B cell (primary cell): ENCODE measurements around the gene ZDHHC14. TPM values are rescaled to one million over a fixed set of nuclear protein-coding genes. Genes with fewer than 3 reads are reported as not detected.

Experiments used
- ATAC-seq: fragments of 200-7000 bp; cut with Tn5 transposase; one replicate; pipeline ENCODE4 v1.10.0; 2021; ENCODE audit warnings: low read depth, mild to moderate bottlenecking, moderate number of reproducible peaks, moderate library complexity
- CTCF ChIA-PET: fragments of 350-600 bp; sonication (Branson Sonifier 250); formaldehyde crosslinking; loops from one replicate; lab custom pipeline; 2021; ENCODE audit warnings: antibody characterized with exemption, inconsistent platforms; lab: Charles Lee
- POLR2A ChIA-PET: fragments of 350-600 bp; sonication (Branson Sonifier 250); formaldehyde crosslinking; loops from one replicate; lab custom pipeline; 2021; ENCODE audit warnings: antibody characterized with exemption; lab: Charles Lee
- DNase-seq: peaks from one replicate; pipeline ENCODE4 v3.0.0; 2013
- H2AFZ ChIP-seq: 2 replicates; pipeline ENCODE4 v1.6.1; 2012; ENCODE audit warnings: mild to moderate bottlenecking, low read depth, low read length; ENCODE audit not compliant: insufficient read depth, poor library complexity, severe bottlenecking
- H3K27ac ChIP-seq, 2 donors: 1 replicate in 1 of 2; 2 replicates in 1 of 2; pipeline ENCODE4 v1.5.1; 2012 to 2013; ENCODE audit warnings: low read length in 2 of 2, mild to moderate bottlenecking in 2 of 2, moderate library complexity in 1 of 2
- H3K27me3 ChIP-seq, 4 experiments: fragments of 200-600 bp in 1 of 4; sonication (generic) in 1 of 4; replicated peaks in 1 of 4; 1 replicate in 2 of 4; 2 replicates in 2 of 4; pipeline versions ENCODE4 v1.6.1 to v1.7.0; 2013 to 2016; ENCODE audit warnings: low read length in 3 of 4, mild to moderate bottlenecking in 2 of 4, mixed read lengths in 1 of 4, moderate library complexity in 1 of 4; ENCODE audit not compliant: insufficient read depth in 4 of 4, control insufficient read depth in 3 of 4; ENCODE audit errors: control extremely low read depth in 1 of 4
- H3K36me3 ChIP-seq, 2 experiments: replicated peaks in 1 of 2; 1 replicate in 1 of 2; 2 replicates in 1 of 2; pipeline versions ENCODE4 v1.6.1 to v1.7.1; 2013; ENCODE audit warnings: low read length in 1 of 2; ENCODE audit not compliant: insufficient read depth in 2 of 2, control insufficient read depth in 1 of 2; ENCODE audit errors: control extremely low read depth in 1 of 2, extremely low read depth in 1 of 2
- H3K4me1 ChIP-seq, 2 donors: fragments of 200-600 bp in 1 of 2; sonication (generic) in 1 of 2; 1 replicate in 1 of 2; 2 replicates in 1 of 2; pipeline versions ENCODE4 v1.5.1 to v1.6.1; 2013 to 2017; ENCODE audit warnings: low read length in 2 of 2; ENCODE audit not compliant: control insufficient read depth in 2 of 2, insufficient read depth in 2 of 2
- H3K4me2 ChIP-seq: replicated peaks from 2 replicates; pipeline ENCODE3; 2012; ENCODE audit warnings: mild to moderate bottlenecking, low read depth, low read length; ENCODE audit not compliant: poor library complexity, severe bottlenecking
- H3K4me3 ChIP-seq, 5 experiments: fragments of 200-600 bp in 1 of 5; sonication (generic) in 1 of 5; 1 replicate in 3 of 5; 2 replicates in 2 of 5; pipeline versions ENCODE4 v1.5.1 to v1.7.0; 2011 to 2016; ENCODE audit warnings: low read length in 4 of 5, mild to moderate bottlenecking in 4 of 5, low read depth in 2 of 5, control low read depth in 1 of 5, moderate library complexity in 1 of 5; ENCODE audit not compliant: insufficient read depth in 1 of 5; ENCODE audit errors: control extremely low read depth in 1 of 5, extremely low read depth in 1 of 5
- H3K79me2 ChIP-seq: fragments of 200-600 bp; sonication (generic); one replicate; pipeline ENCODE4 v1.6.0; 2016; ENCODE audit warnings: low read length; ENCODE audit not compliant: control insufficient read depth, insufficient read depth
- H3K9ac ChIP-seq: fragments of 200-600 bp; sonication (generic); 2 replicates; pipeline ENCODE4 v1.6.1; 2017; ENCODE audit warnings: mild to moderate bottlenecking, low read length, moderate library complexity
- H3K9me3 ChIP-seq, 3 donors: one replicate each; pipeline versions ENCODE4 v1.6.1 to v1.7.1; 2013; ENCODE audit warnings: low read length in 2 of 3; ENCODE audit not compliant: control insufficient read depth in 2 of 3, insufficient read depth in 1 of 3; ENCODE audit errors: control extremely low read depth in 1 of 3
- H4K20me1 ChIP-seq: 2 replicates; pipeline ENCODE4 v1.6.0; 2012; ENCODE audit warnings: mild to moderate bottlenecking, low read length; ENCODE audit not compliant: insufficient read depth, control insufficient read depth, poor library complexity, severe bottlenecking
- H3K27ac Mint-ChIP-seq: one replicate; pipeline ENCODE4 v1.8.0; 2021; ENCODE audit warnings: mixed read lengths
- H3K27me3 Mint-ChIP-seq: one replicate; pipeline ENCODE4 v1.8.0; 2021; ENCODE audit warnings: mixed read lengths
- H3K4me1 Mint-ChIP-seq: one replicate; pipeline ENCODE4 v1.8.0; 2021; ENCODE audit warnings: mixed read lengths
- H3K4me3 Mint-ChIP-seq: one replicate; pipeline ENCODE4 v1.8.0; 2021; ENCODE audit warnings: mixed read lengths
- H3K9me3 Mint-ChIP-seq: one replicate; pipeline ENCODE4 v1.8.0; 2022; ENCODE audit warnings: mixed read lengths; ENCODE audit not compliant: insufficient read depth
- CTCF ChIP-seq: fragments of 200-600 bp; IDR thresholded peaks from one replicate; pipeline ENCODE4 v1.8.0; 2022; ENCODE audit warnings: antibody characterized with exemption, mild to moderate bottlenecking
- EZH2 ChIP-seq: IDR thresholded peaks from 2 replicates; pipeline ENCODE4 v1.6.1; 2012; ENCODE audit warnings: borderline replicate concordance, low read depth, mild to moderate bottlenecking, moderate library complexity, low read length; ENCODE audit not compliant: insufficient read depth, poor library complexity, severe bottlenecking
- WGBS: methylation state at CpG from one replicate; pipeline ENCODE4 v1.1.5; 2013; ENCODE audit warnings: missing lambda C conversion rate; ENCODE audit not compliant: insufficient coverage; 5-methylcytosine and 5-hydroxymethylcytosine counted together
- intact Hi-C: fragments of 100-400 bp; cut with micrococcal nuclease; formaldehyde crosslinking; loops from one replicate; pipeline ENCODE4 v1.10.0; 2022
- polyA plus RNA-seq: library from polyadenylated mRNA; depleted of rRNA; stranded (reverse); fragments of >200 nt; gene quantifications from 2 replicates; pipeline ENCODE4 v1.2.3, GENCODE V29; 2012
- total RNA-seq, 2 donors: library from RNA; stranded (reverse); fragments of 120-200 nt in 1 of 2; gene quantifications; 1 replicate in 1 of 2; 2 replicates in 1 of 2; pipeline versions ENCODE4 v1.2.3 to v1.2.4, GENCODE V29; 2013 to 2022

The ZDHHC14 gene
- total and polyA plus RNA-seq, 2 donors (not counting 1 experiment from before 2014, with no cell fraction given): 8.8 to 50.4 TPM

DNA sequence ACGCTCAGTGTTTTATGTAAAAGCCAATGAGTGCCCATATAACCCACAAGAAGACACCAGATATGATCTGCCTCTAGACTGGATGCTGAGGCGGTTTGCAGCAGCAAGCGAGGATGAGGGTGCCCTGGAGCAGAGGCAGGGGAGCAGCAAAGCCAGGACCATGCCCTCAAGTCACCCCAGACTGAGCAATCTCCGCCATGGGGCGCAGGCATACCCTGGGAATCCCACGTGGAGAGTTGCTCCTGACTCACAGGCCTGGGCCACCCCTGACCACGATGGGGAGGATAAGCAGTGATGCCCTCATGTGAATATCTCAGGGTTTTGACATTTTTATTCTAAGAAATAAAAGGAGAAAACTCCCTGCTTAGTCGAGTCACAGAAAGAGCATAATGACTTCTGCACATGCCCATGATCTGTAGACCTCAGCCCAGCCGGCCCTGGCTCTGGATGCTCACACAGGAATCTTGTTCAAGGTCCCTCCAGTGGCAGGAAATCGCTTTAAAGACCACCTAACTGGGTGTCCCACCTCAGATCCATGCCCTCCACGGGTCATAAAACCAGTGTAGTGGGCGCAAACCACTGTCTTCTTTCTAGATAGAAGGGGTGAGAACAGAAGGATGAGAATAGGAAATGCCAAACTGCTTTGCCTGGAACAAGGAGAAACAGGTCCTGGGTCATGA lies 303.8 kb downstream of the ZDHHC14 start:
- H3K79me2 ChIP-seq: no peaks in the 10 kb centered on the region
- H3K36me3 ChIP-seq: no peaks in the 10 kb centered on the region
- intact Hi-C loops: no loop called here
- H3K9me3 ChIP-seq: no peaks in the 10 kb centered on the region
- no peak overlapping the region for H3K27ac ChIP-seq
- no peaks in the 10 kb centered on the region for H4K20me1 ChIP-seq
- peaks cover 6% of the 10 kb centered on the region for H3K27me3 Mint-ChIP-seq
- ATAC-seq (no peak), DNase-seq (no peak)
- TF ChIP-seq EZH2 (no peak), CTCF (no peak)
- no peak overlapping the region for H2AFZ ChIP-seq
- no peaks in the 10 kb centered on the region for H3K27me3 ChIP-seq
- no peak overlapping the region for H3K9ac ChIP-seq
- no peaks in the 10 kb centered on the region for H3K9me3 Mint-ChIP-seq
- H3K4me1 Mint-ChIP-seq: no peaks in the 10 kb centered on the region
- no peaks in the 10 kb centered on the region for H3K4me1 ChIP-seq
- H3K4me3 ChIP-seq: no peak overlapping the region
- H3K4me2 ChIP-seq: no peak overlapping the region
- 93% methylated on average over 5 of the region's 12 CpGs for WGBS
- ChIA-PET POLR2A (no interaction called here), CTCF (no interaction called here)
- no peak overlapping the region for H3K4me3 Mint-ChIP-seq
- H3K27ac Mint-ChIP-seq: no peak overlapping the region

DNA sequence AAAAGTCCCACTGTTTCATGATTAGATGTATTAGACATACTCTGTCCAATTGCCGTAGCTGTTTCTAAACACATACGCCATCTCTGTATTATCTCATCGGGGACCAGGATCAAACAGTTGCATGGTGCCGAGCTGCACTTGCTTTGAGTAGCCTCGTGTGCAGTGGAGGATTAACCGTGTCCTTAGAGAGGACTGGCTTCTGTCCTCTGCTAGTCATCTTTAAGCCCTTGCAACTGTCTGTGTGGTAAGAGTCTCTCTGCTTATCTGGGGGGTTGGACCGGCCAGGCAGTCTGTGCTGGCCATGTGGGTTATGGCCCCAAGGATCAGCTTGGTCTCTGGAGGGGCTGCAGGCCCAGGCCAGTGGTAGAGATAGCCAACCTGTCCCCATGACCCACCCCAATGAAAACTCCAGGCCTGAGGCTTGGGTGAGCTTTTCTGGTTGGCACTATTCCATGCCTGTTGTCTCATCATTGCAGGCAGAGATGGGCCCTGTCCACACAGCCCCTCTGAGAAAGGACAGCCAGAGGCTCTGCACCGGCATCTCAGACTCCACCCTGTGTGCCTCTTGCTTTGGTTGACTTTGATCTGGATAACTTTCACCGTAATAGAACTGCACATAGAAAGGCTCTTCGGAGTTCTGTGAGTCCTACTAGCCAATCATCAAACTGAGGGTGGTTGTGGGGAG lies 304.7 kb downstream of the ZDHHC14 start:
- Mint-ChIP-seq H3K9me3 (no peaks in the 10 kb centered on the region), H3K27ac (no peak overlapping the region), H3K4me3 (no peak overlapping the region), H3K27me3 (peaks cover 6% of the 10 kb centered on the region), H3K4me1 (no peaks in the 10 kb centered on the region)
- Histone ChIP-seq H3K36me3 (no peaks in the 10 kb centered on the region), H3K4me2 (no peak overlapping the region), H4K20me1 (no peaks in the 10 kb centered on the region), H3K4me3 (no peak overlapping the region), H3K9me3 (no peaks in the 10 kb centered on the region), H3K27ac (no peak overlapping the region), H3K27me3 (no peaks in the 10 kb centered on the region), H3K9ac (no peak overlapping the region), H2AFZ (no peak overlapping the region), H3K4me1 (no peaks in the 10 kb centered on the region), H3K79me2 (no peaks in the 10 kb centered on the region)
- ChIA-PET CTCF (no interaction called here), POLR2A (no interaction called here)
- ATAC-seq (no peak), DNase-seq (no peak)
- intact Hi-C loops: no loop called here
- WGBS: 91% methylated on average over 8 of the region's 10 CpGs
- TF ChIP-seq CTCF (no peak), EZH2 (no peak)
